ENCODE measurements around the gene UBE2D2. TPM values are rescaled to one million over a fixed set of nuclear protein-coding genes. Genes with fewer than 3 reads are reported as not detected.
"Not testable (repeated sequence)": the region's sequence is repeated elsewhere in the genome, so short reads cannot be mapped to it uniquely, and the experiment has no call there.

Gene UBE2D2
- polyA plus RNA-seq, 3 donors: 137 to 186 (median 165) TPM

GRCh38 chr5:139527896-139528467 is 33.2 kb upstream of the UBE2D2 start:
- DNase-seq (ENCODE audit: extremely low read depth in 1 of 11, low read depth in 9 of 11, low spot score in 4 of 11): not testable (repeated sequence)

- not testable (repeated sequence) for DNase-seq (ENCODE audit: extremely low read depth in 1 of 11, low read depth in 9 of 11, low spot score in 4 of 11)
Measured at GRCh38 chr5:139528695-139529094, 32.4 kb upstream of the UBE2D2 start.

DNA sequence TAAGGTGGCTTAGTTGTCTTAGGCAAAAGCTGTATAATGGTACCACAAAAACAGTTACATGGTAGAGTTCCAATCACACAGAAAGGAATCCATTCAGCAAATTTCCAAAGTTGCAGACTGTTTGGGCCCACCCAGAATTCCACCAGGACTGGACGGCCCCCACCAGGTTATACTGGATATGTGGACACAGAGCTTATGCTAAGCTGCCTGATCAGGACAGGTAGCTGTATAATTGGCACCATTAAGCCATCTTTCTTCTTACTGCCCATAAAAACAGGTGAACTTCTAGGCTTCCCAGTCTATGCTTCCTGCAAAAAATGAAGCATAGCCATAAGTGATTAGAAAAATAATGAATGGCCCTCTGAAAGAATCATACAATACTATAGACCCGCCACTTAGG is 31.1 kb upstream of the UBE2D2 start:
- DNase-seq (ENCODE audit: extremely low read depth in 1 of 11, low read depth in 9 of 11, low spot score in 4 of 11): not testable (repeated sequence)

DNA sequence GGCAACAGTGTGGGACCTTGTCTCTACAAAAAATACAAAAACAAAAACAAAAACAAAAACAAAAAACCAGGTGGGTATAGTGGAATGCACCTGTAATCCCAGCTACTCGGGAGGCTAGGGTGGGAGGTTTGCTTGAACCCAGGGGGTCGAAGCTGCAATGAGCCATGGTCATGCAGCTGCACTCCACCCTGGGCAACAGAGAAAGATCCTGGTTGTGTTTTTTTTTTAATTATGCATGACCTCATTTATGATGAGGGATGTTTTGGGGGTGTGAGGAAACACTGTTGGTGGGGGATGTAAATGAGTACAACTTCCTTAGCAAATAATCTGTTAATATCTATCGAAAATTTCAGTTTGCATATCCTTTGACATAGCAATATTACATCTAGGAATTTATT is 29.4 kb upstream of the UBE2D2 start:
- DNase-seq (ENCODE audit: extremely low read depth in 1 of 11, low read depth in 9 of 11, low spot score in 4 of 11): no peak

GRCh38 chr5:139543423-139543991 is 17.6 kb upstream of the UBE2D2 start:
- peak in 3 of 11 donors; percentile 27 to 37 (median 35) for DNase-seq (ENCODE audit: extremely low read depth in 1 of 11, low read depth in 9 of 11, low spot score in 4 of 11)

DNA sequence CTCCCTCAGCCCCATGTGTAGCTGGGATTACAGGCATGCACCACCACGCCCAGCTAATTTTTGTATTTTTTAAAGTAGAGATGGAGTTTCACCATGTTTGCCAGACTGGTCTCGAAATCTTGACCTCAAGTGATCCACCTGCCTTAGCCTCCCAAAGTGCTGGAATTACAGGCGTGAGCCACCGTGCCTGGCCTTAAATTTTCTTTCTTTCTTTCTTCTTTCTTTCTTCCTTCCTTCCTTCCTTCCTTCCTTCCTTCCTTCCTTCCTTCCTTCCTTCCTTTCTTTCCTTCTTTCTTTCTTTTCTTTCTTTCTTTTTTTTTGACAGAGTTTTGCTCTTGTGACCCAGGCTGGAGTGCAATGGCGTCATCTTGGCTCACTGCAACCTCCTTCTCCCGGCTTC is 14.5 kb upstream of the UBE2D2 start:
- DNase-seq (ENCODE audit: extremely low read depth in 1 of 11, low read depth in 9 of 11, low spot score in 4 of 11): not testable (repeated sequence)

DNA sequence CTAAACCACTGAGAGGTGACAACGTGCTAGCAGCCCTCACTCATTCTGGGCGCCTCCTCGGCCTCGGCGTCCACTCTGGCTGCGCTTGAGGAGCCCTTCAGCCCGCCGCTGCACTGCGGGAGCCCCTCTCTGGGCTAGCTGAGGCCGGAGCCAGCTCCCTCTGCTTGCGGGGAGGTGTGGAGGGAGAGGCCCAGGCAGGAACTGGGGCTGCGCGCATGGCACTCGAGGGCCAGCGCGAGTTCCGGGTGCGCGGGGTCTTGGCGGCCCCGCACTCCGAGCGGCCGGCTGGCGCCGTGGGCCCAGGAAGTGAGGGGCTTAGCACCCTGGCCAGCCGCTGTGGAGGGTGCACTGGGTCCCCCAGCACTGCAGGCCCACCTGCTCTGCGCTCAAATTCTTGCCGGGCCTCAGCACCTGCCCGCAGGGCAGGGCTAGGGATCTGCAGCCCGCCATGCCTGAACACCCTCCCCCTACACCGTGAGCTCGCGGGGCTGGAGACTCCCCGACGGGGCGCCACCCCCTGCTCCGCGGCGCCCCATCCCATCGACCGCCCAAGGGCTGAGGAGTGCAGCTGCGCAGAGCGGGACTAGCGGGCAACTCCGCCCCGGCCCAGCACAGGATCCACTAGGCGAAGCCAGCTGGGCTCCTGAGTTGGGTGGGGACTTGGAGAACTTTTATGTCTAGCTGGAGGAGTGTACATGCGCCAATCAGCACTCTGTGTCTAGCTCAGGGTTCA is 11.8 kb upstream of the UBE2D2 start:
- no peak for DNase-seq (ENCODE audit: extremely low read depth in 1 of 11, low read depth in 9 of 11, low spot score in 4 of 11)

DNA sequence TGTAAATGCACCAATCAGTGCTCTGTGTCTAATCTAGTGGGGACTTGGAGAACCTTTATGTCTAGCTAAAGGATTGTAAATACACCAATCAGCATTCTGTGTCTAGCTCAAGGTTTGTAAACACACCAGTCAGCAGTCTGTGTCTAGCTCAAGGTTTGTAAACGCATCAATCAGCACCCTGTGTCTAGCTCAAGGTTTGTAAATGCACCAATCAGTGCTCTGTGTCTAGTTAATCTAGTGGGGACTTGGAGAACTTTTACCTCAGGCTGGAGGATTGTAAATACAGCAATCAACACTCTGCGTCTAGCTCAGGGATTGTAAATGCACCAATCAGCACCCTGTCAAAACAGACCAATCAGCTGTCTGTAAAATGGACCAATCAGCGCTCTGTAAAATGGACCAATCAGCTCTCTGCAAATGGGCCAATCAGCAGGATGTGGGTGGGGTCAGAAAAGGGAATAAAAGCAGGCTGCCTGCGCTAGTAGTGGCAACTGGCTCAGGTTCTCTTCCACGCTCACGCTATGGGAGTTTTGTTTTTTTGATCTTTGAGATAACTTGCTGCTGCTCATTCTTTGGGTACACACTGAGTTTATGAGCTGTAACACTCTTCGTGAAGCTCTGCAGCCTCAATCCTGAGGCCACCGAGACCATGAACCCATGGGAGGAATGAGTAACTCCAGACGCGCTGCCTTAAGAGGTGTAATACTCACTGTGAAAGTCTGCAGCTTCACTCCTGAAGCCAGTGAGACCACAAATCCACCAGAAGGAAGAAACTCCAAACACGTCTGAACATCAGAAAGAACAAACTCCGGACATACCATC is 10.9 kb upstream of the UBE2D2 start:
- DNase-seq (ENCODE audit: extremely low read depth in 1 of 11, low read depth in 9 of 11, low spot score in 4 of 11): not testable (repeated sequence)

- DNase-seq (ENCODE audit: extremely low read depth in 1 of 11, low read depth in 9 of 11, low spot score in 4 of 11): no peak
Measured at GRCh38 chr5:139551191-139551889, 9.8 kb upstream of the UBE2D2 start.

DNA sequence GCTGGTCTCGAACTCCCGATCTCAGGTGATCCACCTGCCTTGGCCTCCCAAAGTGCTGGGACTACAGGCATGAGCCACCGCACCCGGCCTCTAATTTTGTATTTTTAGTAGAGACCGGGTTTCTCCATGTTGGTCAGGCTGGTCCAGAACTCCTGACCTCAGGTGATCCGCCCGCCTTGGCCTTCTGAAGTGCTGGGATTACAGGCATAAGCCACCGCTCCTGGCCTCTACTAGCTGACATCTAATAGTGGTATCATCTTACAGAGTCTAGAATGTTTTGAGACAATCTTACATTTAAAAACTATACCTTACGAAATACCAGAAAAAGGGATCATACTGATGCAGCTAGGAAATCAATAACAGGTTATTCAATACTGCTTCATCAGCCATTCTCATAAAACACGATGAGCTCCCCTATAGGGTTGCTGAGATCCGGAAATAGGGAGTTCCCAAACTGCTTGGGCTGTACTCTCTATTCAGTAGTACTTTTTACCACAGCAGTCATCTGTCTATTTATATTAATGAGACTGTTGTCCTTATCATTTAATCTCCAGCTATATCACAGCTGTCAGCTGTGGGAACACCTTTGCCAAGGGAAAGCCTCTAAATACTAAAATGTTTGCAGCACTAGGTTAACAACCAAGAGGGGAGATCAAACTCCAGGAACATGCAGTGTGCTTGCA is 8.1 kb upstream of the UBE2D2 start:
- no peak for DNase-seq (ENCODE audit: extremely low read depth in 1 of 11, low read depth in 9 of 11, low spot score in 4 of 11)

- no peak for DNase-seq (ENCODE audit: extremely low read depth in 1 of 11, low read depth in 9 of 11, low spot score in 4 of 11)
Measured at GRCh38 chr5:139554264-139554663, 6.9 kb upstream of the UBE2D2 start.

- no peak for DNase-seq (ENCODE audit: extremely low read depth in 1 of 11, low read depth in 9 of 11, low spot score in 4 of 11)
Measured at GRCh38 chr5:139557811-139558210, 3.3 kb upstream of the UBE2D2 start.

DNA sequence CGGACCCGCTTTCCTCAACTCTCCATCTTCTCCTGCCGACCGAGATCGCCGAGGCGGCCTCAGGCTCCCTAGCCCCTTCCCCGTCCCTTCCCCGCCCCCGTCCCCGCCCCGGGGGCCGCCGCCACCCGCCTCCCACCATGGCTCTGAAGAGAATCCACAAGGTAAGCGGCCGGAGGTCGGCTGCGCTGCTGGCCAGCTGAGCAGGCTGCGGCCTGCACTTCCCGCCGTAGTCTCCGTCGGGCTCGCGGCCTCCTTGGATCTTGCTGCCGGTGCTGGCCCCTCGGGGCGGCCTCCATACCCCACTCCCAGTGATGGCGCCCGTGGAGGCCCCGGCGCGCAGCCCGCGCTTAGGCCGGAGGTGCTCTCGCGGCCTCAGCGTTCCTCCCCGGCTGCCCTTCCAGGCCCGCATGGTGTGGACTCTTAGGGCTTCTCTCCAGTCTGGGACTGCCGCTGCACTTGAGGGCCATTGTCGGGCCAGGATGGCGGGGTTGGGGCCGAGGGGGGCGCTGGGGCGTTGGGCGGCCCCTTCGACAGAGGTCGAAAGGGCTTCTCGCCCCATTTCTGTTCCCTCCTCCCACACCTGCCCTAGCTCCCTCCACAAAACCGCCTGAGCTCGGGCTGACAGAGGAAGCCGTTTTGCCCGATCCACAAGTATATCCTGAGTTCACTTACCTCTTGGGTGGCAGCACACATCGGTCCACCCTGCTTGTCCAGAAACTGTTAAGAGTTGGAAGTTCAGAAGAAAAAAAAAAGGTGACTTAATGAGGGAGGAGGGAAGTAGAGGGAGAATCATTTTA is 714 bp downstream of the UBE2D2 start:
- peak in 8 of 11 donors; percentile 21 to 68 (median 49) for DNase-seq (ENCODE audit: extremely low read depth in 1 of 11, low read depth in 9 of 11, low spot score in 4 of 11)

- no peak for DNase-seq (ENCODE audit: extremely low read depth in 1 of 11, low read depth in 9 of 11, low spot score in 4 of 11)
Measured at GRCh38 chr5:139562847-139563246, 1.7 kb downstream of the UBE2D2 start.

GRCh38 chr5:139565411-139566305 is 4.5 kb downstream of the UBE2D2 start:
- no peak for DNase-seq (ENCODE audit: extremely low read depth in 1 of 11, low read depth in 9 of 11, low spot score in 4 of 11)

DNA sequence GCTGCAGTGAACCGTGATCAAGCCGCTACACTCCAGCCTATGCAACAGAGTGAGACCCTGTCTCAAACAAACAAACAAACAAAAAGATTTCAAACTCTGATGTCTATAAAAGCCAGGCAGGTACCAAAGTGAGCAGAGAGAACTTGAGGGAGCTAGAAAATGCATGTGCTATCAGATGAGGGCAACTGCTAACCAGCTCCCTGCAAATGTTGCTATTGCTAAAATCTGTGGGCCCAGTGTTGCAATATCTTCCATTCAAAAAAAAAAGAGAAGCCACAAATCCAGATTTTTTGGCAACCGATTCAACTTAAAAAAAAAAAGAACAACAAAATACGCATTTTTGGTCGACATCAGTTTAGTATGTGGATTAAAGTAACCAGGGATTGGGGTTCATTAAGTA is 5.5 kb downstream of the UBE2D2 start:
- no peak for DNase-seq (ENCODE audit: extremely low read depth in 1 of 11, low read depth in 9 of 11, low spot score in 4 of 11)

Measured in renal cortex interstitium (tissue), 11 donors.